ENCODE results near the gene DNM1. TPM values are rescaled to one million over a fixed set of nuclear protein-coding genes. Genes with fewer than 3 reads are reported as not detected.
A peak's percentile ranks its signal among the peaks of the same experiment; 100 is the strongest.

DNM1 gene
- total RNA-seq, 6 donors from 2014 or later: 1.4 to 17.8 (median 7.9) TPM

DNA sequence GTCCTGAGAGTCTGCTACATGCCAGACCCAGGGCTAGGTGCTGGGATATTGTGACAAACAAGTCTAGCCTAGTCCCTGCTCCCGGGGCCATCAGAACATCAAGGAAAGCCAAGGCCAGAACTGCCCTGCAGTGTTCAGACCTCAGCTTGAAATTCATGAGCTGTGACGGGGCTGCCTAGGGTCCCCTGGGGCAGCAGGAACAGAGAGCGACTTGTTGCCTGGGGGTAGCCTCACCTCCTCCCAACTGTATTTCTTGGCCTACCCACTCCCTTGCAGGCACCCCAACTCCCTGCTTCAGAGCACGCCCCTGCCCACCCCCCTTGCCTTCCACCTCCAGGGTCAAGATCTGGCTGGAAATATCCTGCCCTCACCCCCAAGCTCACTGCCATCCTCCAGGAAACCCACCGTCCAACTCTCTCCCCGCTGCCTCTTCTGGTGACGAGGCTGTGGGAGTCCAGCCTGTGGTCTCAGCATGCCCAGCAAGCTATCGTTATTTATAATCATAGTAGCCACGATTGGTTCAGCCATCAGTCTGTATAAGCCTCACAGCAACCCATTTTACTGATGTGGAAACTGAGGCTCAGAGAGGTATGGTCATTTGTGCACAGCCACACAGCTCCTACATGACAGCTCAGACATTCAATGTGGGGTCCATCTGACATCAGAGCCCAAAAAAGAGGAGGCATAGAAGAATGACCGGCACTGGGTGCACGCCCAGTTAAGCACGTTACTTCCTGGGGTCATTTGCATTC, 10.7 kb downstream of the DNM1 start:
- Histone ChIP-seq H3K27ac (no peak overlapping the region), H3K27me3 (no peaks in the 10 kb centered on the region), H3K9me3 (no peaks in the 10 kb centered on the region), H3K4me1 (peaks cover 0 to 14% (median 11%) of the 10 kb centered on the region in 4 donors), H3K4me3 (no peak overlapping the region), H3K36me3 (no peaks in the 10 kb centered on the region)
- TF ChIP-seq POLR2AphosphoS5 (IDR thresholded peaks at IDR 0.05) (no peak), EP300 (IDR thresholded peaks at IDR 0.05) (no peak), POLR2A (IDR thresholded peaks at IDR 0.05) (no peak)
- TF ChIP-seq, protein P1, sequence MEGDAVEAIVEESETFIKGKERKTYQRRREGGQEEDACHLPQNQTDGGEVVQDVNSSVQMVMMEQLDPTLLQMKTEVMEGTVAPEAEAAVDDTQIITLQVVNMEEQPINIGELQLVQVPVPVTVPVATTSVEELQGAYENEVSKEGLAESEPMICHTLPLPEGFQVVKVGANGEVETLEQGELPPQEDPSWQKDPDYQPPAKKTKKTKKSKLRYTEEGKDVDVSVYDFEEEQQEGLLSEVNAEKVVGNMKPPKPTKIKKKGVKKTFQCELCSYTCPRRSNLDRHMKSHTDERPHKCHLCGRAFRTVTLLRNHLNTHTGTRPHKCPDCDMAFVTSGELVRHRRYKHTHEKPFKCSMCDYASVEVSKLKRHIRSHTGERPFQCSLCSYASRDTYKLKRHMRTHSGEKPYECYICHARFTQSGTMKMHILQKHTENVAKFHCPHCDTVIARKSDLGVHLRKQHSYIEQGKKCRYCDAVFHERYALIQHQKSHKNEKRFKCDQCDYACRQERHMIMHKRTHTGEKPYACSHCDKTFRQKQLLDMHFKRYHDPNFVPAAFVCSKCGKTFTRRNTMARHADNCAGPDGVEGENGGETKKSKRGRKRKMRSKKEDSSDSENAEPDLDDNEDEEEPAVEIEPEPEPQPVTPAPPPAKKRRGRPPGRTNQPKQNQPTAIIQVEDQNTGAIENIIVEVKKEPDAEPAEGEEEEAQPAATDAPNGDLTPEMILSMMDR (IDR thresholded peaks at IDR 0.05): no peak
- WGBS, 2 donors: 84 to 89% methylated on average over 12 of the region's 12 CpGs
- ATAC-seq (ENCODE audit: low FRiP score in 2 of 2) (no peak), DNase-seq (no peak)

DNA sequence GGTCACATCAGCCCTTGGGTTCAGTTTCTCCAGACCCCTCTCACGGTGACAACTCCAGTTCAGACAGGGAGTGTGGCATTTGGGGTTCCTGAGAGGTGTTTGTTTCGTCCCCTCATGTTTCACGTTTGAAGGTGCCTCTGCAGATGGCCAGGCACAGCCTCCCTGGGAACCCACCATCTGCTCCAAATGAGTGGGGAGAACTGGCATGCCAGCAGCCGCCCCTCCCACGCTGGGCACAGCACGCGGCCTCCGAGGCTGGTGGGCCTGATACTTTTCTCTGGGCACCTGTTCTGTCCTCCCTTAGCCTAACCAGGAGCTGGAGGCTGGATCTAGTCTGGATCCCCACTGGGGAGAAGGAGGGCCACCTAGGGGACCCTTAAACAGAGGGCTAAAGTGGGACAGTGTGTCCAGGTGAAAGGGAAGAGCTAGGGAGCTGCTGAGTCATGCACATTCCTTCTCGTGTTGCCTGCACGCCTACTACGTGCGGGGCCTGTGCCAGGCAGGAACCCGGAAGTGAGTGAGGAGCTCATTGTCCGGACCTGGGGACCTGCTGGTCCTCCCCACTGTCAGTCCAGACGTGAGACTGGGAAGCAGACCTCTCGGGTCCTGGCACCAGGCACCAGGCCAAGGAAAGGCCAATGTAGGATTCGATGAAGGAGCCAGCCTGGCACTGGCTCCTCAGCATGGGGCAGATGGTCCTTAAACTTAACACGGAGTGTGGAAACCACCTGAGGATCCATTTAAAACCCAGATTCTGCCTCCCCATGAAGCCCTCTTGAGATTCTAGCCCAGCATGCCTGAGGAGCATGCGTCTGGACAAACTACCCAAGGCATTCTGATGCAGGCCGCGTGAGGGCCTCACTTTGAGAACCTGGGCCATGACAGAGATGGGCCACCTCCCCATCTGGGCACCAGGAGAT, 11.7 kb downstream of the DNM1 start:
- Histone ChIP-seq H3K36me3 (no peaks in the 10 kb centered on the region), H3K4me3 (no peak overlapping the region), H3K27me3 (no peaks in the 10 kb centered on the region), H3K9me3 (no peaks in the 10 kb centered on the region), H3K27ac (peak overlapping the region in 2 of 4 donors; percentile 4 to 21), H3K4me1 (peaks cover 0 to 18% (median 13%) of the 10 kb centered on the region in 4 donors)
- ATAC-seq (ENCODE audit: low FRiP score in 2 of 2): no peak
- 75 to 79% methylated on average over 7 to 21 of the region's 21 CpGs for WGBS, 2 donors
- no peak for TF ChIP-seq POLR2A (IDR thresholded peaks at IDR 0.05)
- no peak for DNase-seq

DNA sequence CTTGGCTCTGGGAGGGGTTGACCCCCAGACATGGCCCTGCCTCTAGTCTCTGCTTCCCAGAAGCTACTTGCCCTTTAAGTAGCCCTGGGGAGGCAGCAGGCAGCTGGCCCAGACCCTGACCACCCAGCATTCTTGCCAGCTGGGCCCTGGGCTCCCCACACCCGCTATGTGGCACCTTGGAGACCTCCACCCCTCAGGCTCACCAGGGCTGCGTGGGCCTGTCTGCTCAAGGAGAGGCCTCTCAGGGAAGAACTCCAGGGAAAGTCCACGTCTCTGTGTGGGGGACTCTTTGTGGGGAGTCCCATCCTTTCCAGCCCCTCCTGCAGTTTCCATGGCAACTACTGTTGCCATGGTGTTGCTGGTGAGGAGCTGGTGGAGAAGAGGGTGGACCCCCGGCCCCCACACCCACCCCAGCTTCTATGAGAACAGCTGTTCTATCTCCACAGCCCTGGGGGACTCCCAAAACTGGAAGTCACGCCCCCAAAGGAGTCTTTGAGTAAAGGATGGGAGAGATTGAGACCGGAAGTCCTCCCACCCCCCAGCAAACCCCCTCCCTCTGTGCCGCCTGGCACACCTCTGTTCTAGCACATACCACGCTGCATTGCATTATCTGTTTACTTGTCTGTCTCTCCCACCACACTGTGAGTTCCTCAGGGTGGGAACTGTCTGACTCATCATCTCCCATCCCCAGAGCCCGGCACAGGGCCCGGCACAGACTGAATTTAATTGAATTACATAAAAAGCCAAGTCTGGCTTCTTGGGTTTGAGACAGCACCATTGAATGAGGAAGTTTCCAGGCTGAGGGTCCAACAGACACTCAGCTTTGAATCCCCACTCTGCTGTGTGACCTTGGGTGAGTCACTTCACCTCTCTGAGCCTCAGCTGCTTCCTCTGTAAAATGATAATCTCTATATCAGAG, 12.6 kb downstream of the DNM1 start:
- ATAC-seq (ENCODE audit: low FRiP score in 2 of 2): peak in 1 of 2 donors; percentile 85
- H3K27ac ChIP-seq: peak overlapping the region in 2 of 4 donors; percentile 4 to 21
- H3K4me3 ChIP-seq: no peak overlapping the region
- H3K27me3 ChIP-seq: no peaks in the 10 kb centered on the region
- TF ChIP-seq, protein P1 (IDR thresholded peaks at IDR 0.05): no peak
- TF ChIP-seq POLR2A (IDR thresholded peaks at IDR 0.05) (no peak), POLR2AphosphoS5 (IDR thresholded peaks at IDR 0.05) (no peak), EP300 (IDR thresholded peaks at IDR 0.05) (no peak)
- H3K36me3 ChIP-seq: no peaks in the 10 kb centered on the region
- no peak for DNase-seq
- peaks cover 0 to 18% (median 13%) of the 10 kb centered on the region in 4 donors for H3K4me1 ChIP-seq
- H3K9me3 ChIP-seq: no peaks in the 10 kb centered on the region
- 60 to 71% methylated on average over 6 to 9 of the region's 10 CpGs for WGBS, 2 donors

DNA sequence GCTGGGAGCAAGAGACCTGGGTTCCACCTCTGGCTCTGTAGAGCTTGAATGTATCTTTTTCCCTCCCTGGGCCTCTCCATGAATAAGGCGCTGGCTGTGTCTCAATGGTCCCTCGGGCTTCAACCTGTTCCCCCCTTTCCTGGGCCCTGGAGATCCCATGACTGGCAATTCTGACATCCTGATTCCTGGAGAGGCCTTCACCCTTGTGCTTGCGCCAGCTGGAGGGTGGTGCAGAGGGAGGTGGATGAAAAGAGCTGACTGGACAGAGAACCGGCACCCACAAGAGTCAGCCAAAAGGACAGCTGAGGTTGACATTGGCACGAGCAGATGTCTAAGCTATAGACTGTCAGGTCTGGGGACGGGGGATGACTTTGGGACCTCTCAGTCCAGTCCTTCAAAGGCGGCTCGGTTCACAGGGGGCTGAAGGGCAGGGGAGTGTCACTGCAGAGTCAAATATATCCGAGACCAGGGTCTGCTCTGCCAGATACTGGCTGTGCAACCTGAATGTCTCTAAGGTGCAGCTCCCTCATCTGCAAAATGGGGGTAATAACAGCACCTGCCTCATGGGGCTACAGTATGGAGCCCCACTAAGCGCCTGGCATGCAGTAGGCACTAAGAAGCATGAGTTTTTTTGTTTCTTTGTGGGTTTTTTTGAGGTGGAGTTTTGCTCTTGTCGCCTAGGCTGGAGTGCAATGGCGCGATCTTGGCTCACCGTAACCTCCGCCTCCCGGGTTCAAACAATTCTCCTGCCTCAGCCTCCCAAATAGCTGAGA, 13.8 kb downstream of the DNM1 start:
- WGBS, 2 donors: 83 to 86% methylated on average over 15 to 16 of the region's 16 CpGs
- Histone ChIP-seq H3K36me3 (no peaks in the 10 kb centered on the region), H3K9me3 (no peaks in the 10 kb centered on the region), H3K4me3 (no peak overlapping the region), H3K4me1 (peaks cover 0 to 18% (median 13%) of the 10 kb centered on the region in 4 donors), H3K27ac (no peak overlapping the region), H3K27me3 (no peaks in the 10 kb centered on the region)
- no peak for ATAC-seq (ENCODE audit: low FRiP score in 2 of 2)
- TF ChIP-seq, protein P1 (IDR thresholded peaks at IDR 0.05): no peak
- TF ChIP-seq EP300 (IDR thresholded peaks at IDR 0.05): no peak
- no peak for TF ChIP-seq POLR2AphosphoS5 (IDR thresholded peaks at IDR 0.05)
- TF ChIP-seq POLR2A (IDR thresholded peaks at IDR 0.05): no peak
- DNase-seq: no peak
